GM23248 (cell line): ENCODE data around the gene ZNF592.

Source experiments
- EZH2 ChIP-seq: fragments of 200-600 bp; sonication (generic); IDR thresholded peaks from 2 replicates; pipeline ENCODE4 v1.6.1; 2018; ENCODE audit warnings: antibody characterized with exemption, mild to moderate bottlenecking; ENCODE audit not compliant: insufficient read depth, poor library complexity, severe bottlenecking
- EZH2phosphoT487 ChIP-seq: fragments of 200-600 bp; sonication (generic); IDR thresholded peaks from 2 replicates; pipeline ENCODE4 v1.6.1; 2018; ENCODE audit warnings: antibody characterized with exemption, moderate library complexity, mild to moderate bottlenecking, low read depth; ENCODE audit not compliant: insufficient read depth

- TF ChIP-seq EZH2 (no peak), EZH2phosphoT487 (no peak)
These were observed 92.5 kb downstream of the ZNF592 start for GRCh38 chr15:84840741-84841429.
